GM19351 (cell line): Measurements from ENCODE around the gene ARID5B.

Experiments used
- ATAC-seq: cut with Tn5 transposase; IDR thresholded peaks from one replicate; pipeline ENCODE4 v1.9.1; 2021; ENCODE audit warnings: mild to moderate bottlenecking, moderate library complexity; ENCODE audit not compliant: unreplicated experiment

ARID5B gene

DNA sequence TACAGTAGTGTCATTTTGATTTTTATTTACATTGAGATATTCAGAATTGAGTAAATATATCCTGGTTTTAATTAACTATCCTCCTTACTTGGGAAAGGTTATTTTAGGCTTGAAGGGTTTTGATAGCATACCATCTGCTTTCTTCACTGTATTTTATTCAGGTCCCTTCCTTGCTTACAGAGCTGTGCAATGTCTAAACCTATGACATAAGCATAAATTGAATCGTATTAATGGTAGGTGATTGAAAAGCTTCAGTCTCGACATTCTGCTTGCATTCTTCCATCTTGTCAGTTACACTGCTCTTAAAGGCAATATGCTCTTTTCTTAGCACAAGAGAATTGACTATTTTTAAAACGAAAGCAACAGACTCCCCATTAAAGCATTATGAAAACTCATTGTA lies 102.5 kb downstream of the ARID5B start:
- no peak for ATAC-seq

DNA sequence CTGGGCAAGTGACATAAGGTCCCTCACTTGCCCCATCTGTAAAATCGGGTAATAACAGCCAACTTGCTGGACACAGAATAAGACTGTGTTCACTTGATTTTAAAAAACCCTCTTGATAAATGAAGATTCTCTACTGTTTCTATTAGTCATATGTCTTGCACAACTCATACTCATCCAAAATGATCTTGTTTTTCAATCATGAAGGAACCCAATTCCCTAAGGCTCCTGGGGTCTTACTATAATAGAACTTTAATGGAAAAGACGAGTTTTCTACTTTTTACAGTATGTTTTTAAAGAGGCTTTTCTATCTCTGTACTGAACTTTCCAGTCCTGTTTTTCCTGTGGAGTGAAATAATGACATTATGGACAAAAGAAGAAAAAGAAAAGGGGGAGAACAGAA lies 103.8 kb downstream of the ARID5B start:
- ATAC-seq, result no peak

DNA sequence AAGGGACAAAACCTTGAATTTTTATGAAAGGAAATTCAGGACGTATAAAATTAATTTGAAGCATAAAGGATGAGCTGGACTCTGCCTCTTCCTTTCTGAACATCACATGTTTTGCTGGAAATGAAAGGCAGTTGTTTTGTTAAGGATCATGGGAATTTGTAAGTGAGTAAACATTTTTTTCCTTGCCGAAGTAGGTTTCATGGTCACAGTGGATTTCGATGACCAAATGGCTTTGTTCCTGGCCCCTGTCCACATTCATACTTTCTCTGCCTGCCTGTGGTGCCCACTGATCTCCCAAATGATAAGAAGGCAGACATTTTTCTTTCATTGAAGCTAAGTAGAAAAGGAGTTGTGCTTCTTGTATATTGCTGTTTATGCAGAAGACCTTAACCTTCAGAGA lies 104.2 kb downstream of the ARID5B start:
- no peak for ATAC-seq

DNA sequence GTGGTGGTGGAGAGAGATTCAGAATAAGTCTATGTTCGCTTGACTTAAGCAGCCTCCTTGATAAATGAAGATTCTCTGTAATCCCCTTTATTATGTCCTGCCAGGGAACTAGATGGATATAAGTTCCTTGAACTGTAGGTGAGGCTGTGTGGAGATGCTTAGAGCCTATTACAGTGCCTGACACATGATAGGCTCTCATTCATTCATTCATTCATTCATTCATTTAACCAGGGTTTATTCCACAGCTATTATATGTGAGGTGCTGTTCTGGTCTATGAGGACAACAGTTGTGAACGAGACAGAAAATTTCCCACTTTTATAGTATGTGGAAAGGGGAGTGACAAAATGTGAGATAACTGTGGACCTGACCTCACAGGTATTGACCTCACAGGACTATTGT lies 105.6 kb downstream of the ARID5B start:
- no peak for ATAC-seq

DNA sequence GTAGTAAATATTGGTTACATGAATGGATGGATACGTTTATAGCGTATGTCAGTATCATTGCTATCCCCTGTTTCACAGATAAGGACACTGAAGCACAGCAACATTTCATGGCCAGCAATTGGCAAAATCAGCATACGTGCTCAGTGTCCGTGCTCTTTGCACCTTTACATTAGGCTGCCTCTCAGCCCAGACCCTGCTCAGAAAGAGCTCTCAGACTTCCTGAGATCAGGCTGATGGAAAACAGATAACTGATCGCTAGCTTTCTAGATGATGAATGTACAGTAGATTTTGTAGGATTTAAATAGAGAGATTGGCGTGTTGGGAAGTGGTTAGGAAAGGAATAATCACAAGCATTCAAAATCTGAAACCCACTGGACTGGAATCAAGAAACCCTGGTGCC lies 106.7 kb downstream of the ARID5B start:
- no peak for ATAC-seq

DNA sequence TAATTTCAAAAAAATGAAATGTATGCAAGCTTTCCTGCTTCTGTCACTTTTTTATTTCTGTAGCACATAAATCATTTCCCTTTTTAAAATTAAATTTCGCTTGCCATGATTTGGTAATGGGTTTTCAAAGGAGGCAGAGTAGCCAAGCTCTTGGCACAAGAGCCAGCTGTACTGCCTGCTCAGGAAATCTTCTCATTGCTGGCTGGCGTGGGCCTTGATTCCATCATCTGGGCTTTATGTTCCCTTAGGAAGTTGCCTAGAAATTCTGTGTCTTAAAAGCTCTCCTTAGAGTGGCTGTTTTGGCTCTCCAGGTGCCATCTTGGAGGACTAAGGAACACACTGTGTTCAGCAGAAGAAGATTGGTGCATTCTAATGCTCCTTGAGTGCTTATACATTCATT lies 107.4 kb downstream of the ARID5B start:
- ATAC-seq, result no peak

DNA sequence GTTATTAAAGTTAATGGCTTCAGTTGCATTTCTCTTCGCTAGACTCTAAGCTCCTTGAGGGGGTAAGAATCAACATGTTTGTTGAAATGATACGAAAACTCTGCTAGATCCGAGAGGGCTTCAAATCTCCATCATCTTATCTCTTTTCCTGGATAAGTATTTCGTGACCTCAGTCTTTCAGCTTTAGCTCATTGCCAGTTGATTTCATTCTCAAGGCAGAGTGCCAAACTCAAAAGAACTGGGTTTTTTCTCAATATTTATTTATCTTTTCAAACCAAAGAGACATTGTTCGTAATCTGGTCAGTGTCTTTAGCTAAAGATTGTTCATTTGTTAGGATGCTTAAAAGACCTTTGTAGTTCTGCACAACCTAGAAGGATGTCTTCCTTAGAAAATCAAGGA lies 108.9 kb downstream of the ARID5B start:
- no peak for ATAC-seq

DNA sequence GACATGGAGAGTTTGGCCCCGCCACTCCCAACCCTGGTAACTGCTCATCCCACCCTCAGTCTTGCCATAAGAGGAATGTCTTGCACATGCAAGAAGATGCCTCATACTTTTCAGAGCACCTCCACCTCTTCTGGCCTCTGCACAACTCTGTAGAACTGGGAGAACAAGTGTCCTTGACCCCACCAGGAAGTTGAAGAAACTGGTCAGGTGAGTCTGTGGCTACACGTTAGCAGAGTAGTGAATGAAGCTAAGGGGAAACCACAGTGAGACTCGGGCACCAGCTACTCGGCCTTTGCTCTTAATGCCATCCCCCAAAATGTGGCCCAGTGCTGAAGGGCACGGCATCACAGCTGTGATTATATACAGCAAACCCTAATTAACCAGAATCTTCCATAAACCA lies 110.1 kb downstream of the ARID5B start:
- ATAC-seq, result no peak

DNA sequence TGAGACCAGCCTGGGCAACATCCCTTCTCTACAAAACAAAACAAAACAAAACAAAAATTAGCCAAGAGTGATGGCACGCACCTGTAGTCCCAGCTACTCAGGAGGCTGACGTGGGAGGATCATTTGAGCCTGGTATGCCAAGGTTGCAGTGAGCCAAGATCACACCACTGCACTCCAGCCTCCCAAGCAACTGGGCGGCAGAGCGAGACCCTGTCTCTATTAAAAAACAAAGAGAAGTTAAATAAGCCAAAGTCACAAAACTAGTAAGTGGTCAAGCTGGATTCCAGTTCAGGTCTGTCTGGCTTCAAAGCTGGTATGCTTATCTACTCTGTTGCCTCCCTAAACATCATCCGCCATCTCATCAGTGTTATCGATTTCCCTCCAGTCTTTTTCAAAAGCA lies 110.8 kb downstream of the ARID5B start:
- ATAC-seq, result no peak

DNA sequence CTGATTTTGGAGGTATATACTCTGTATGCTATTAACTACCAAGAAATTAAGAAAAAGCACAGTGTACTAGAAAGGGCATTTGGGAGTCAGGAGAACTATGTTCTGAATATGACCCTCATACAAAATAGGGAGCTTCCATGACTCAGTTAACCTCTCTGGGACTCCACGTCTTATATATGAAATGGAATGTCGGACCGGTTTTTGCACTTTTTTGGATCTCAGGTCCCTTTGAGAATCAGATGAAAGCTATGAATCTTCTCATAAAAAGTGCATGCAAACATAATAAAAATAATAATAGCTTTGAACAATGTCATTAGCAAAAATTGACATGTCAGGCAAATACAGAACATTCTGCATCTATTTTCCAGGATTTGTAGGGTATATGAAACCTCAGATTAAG lies 113.0 kb downstream of the ARID5B start:
- no peak for ATAC-seq

DNA sequence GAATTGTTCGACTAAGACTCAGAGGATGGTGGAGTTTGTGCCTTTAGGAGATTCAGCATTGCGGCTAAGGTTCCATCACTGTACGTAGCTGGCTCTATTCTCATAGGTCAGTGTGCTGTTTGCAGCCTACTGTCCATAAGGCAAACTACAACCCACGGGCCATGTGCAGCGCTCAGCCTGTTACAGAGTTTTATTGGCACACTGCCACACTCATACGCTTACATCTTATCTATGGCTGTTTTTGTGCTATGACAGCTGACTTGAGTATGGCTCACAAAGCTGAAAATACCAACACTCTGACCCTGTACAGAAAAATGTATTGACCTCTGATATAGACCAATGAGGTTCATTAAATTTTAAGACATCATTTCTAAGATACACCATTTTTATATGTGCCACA lies 114.5 kb downstream of the ARID5B start:
- no peak for ATAC-seq

DNA sequence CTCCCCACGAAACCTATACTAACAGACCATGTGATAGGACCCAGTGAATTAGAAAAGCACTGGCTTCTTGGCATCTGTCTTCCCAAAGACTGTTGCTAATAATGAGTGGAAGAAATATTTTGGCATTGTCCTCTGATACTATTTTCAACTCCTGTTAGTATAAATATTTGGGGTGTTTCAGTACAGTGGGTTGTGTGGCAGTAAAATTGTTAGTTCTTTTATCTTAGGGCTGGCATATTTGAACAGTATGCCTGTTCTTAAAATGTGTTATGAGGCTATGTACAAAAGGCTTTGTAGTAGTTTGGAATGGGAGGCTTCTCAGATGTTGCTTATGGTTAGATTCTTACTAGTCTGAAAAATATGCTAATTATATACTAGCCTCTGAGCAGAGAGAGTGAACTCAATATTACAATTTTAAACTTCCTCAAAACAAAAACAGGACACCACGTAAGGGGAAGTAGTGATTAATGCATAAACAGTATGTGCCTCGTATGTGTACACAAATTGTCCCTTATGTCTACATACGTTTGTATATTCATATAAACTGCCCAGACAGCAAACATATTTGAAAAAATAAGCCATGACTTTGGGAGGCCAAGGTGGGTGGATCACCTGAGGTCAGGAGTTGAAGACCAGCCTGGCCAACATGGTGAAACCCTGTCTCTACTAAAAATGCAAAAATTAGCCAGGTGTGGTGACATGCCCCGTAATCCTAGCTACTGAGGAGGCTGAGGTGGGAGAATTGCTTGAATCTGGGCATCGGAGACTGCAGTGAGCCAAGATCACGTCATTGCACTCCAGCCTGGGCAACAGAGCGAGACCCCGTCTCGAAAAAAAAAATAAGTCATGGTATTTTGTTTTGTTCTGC lies 115.4 kb downstream of the ARID5B start:
- ATAC-seq, result peak; percentile 58

DNA sequence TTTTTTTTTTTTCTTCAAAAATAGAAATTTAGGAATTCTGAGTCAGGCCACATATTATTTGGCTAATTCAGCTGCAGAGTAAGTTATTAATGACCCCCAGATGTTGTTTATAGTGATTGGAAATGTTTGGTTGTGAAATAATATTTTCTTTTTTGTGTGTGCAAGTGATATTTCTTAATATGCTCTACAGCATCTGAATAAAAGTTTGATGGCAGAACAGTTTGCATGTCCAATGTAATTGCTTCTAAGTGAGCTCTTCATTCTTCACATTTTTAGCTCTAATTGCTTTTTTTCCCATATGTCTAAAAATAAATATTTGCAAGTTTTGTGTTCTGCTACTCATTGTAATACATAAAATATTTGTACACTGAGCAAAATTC lies 116.0 kb downstream of the ARID5B start:
- ATAC-seq, result no peak

DNA sequence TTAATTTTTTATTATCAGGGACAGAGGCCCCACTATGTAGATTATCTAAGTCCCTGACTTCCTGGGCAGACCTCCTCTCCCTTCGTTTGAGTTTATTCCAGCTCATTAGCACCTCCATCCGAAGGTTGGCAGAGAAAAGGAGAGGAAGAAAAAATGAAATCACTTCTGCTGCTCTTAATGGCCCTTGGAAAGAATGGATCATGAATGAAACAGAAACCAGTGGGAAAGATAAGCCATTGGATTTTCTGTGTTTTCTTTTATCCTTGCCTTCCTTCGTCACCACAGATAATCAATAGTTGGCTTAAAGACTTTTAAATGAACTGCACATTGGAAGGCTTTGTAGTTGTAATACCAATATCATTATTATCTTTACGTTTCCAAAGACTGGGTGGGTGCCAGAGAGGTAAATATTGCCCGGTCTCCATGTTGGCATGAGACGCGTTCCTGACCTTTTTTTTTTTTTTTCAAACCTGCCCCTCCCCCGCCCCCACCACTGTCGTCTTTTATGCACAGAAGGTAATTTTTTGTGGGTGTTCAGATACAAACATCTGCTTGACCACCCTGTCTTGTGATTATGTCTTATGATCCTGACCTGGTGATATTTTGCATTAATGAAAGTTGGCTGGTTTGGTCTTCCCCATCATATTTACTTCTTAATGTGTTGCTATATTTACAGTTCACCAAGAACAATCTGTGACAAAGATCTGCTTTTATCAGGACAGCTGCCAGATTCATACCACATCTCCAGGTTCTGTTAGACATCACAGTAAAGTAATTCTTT lies 116.8 kb downstream of the ARID5B start:
- ATAC-seq, result no peak

DNA sequence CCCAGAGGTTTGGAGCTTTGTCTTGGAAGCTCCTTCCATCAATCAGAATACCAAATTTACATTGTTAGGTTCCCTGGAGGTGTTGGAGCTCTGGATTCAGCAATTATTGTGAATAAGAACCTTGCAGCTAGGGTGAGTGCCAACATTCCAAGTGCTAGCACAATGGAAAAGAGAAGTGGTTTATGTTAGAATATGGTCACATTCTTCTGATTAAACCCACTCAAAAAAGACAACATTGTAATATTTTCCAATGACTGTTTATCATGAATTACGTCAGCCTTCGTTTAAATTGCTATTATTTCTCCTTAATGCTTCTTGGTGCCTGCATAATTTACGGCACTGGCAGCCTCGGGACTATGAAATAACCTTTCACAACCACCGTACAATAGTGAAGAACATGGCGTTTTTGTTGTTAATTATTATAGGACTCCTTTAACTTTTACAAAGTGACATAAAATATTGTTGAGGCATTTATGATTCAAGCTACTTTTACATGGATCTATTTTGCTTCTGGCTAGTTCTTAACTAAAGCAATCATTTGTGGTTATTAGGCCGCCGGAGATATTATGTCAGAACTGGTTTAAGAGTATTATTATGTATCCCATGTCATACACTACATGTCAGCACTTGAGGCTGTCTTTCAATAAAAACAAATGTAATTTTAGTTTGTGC lies 117.7 kb downstream of the ARID5B start:
- ATAC-seq, result no peak

DNA sequence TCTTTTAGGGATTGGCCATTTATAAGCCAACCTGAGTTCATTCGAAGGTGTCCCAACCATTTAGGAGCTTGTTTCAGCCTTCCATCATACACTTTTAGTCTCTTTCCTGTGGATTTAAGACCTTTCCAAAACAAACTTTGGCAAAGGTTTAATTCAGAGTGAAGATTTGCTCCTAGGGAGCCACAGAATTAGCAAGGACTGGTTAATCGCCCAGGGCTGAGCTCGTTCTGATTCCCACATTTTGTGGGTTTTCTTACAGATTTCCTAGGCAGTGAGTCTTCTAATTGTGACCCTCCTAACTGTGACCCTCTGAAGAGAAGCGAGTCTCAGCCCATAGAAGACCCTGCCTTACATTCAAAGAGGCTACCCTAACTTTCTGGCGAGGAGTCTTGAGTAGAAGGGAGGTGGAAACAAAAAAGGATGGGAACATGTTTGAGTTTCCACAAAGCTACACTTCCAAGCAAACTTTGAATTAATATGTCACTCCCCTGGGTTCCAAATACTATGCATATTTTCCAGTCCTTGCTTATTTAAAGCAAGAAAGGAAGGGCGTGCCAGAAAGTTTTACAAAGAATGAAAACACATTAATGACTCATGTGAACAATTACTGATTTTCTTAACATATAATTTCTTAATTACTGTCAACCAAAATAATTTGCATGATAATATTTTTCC lies 118.3 kb downstream of the ARID5B start:
- ATAC-seq, result no peak

DNA sequence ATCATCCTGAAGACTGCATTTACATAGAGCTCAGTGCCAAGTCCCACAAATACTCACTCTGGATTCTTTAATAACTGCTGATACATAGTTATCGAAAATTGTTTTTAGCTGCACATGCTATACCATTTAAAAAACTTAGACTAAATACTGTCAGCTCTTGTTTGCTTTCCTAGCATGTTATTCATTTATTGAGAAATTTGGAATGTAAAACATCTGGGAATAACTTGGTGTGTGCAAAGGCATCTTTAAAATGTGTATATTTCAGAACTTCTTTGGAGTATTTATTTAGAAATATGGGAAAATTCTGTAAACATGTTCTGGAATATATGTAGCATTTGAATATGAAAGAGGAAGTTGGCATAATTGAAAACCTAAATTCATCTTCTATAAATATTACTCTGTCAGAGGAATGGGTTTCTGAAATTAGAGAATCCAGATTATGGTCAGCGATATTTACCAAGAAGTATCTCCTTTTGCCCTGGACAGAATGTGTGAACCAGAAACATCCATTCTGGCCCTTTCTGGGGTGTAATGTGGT lies 119.7 kb downstream of the ARID5B start:
- ATAC-seq, result no peak

DNA sequence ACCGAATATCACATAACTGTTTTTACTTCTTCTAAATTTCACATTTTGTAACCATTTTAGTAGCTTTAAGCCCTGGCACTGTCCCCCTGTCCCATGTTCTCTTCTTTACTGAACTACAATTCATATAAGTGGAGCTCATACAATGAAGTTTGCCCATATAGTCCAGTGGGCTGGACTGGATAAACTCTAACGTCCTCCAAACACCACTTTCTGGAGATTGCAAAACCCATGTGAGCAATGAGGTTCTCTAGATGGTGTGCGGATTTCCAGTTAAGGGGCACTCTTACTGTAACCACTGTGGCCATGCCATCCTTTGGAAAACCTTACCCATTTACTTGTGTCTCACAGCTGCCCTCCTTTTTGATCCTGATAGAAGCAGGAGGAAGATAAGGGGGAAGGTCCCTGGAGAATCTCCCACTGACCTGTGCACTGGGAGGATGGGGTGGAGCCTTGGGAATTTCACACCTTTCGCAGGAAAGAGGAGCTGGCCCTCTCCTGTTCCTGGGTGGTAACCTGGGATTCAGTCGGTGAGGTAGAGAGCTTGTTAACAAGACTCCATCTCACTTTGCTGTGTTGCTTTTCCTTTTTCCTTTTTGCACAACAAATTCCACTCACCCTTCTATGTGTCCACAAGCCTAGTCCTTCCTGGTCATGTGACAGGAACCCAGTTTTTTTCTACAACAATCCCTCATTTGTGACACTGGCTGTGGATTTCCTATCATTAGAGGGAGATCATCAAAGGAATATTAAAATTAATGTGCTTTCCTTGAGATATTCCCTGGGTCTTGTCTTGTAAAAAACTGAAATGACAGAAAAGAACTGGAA lies 120.7 kb downstream of the ARID5B start:
- no peak for ATAC-seq

DNA sequence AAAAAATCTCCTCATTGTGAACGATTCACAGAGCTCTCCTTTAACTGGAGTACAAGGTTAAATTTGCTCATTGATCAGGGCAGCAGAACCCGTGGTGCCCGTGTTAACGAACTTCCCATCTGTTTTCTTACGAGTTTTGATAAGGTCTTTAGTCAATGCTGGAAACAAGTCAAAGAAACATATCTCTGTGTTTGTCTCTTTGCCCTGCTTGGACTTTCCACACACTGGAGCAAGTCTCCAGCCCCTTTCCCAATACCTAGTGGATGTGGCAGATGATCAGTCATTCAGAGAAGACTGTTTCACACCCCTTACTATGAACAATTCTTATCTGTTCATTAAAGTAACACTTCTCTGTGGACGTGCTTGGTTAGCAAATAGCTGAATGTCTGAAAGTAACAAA lies 121.3 kb downstream of the ARID5B start:
- ATAC-seq, result no peak

DNA sequence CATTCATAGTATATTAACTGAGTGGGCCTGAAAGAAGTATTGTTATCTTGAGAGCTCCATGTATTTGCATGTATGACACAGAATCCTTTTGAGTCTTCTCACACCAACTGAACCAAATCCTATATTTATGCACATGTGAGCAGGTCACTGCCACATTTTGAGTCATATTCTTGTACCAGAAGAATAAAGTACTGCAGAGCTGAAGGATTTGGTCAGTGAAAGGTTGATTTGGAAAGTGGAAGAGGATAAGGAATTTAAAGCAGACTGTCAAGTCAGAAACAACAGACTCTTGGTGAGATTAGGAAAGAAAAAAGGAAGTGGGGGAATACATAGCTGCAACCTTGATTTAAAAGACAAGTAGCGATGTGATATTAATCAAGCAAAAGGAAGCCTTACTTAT lies 121.8 kb downstream of the ARID5B start:
- no peak for ATAC-seq
